Activated naive CD8-positive, alpha-beta T cell treated with anti-CD3 and anti-CD28 coated beads, Interleukin-2, amount 10 ng/mL, durations not matched to agents 7 days and 5 days (primary cell): ENCODE results near the gene SMYD4. TPM values are rescaled to one million over a fixed set of nuclear protein-coding genes. Genes with fewer than 3 reads are reported as not detected.

Experiments used
- ATAC-seq: fragments of 150-1000 bp; cut with Tn5 transposase; one replicate; pipeline ENCODE4 v1.10.0; 2021; ENCODE audit warnings: low read depth, moderate library complexity
- POLR2A ChIA-PET: fragments of 350-600 bp; sonication (Branson Sonifier 250); formaldehyde crosslinking; loops from one replicate; lab custom pipeline; 2021; ENCODE audit warnings: antibody characterized with exemption; lab: Charles Lee
- DNase-seq: peaks from one replicate; pipeline ENCODE4 v3.0.0; 2021
- H3K27ac Mint-ChIP-seq: one replicate; pipeline ENCODE4 v1.8.0; 2022; ENCODE audit warnings: mild to moderate bottlenecking, mixed read lengths
- H3K27me3 Mint-ChIP-seq: one replicate; pipeline ENCODE4 v1.8.0; 2022; ENCODE audit warnings: mild to moderate bottlenecking, moderate library complexity, mixed read lengths
- H3K36me3 Mint-ChIP-seq: one replicate; pipeline ENCODE4 v1.8.0; 2021; ENCODE audit warnings: mild to moderate bottlenecking, mixed read lengths
- H3K4me1 Mint-ChIP-seq: one replicate; pipeline ENCODE4 v1.8.0; 2021; ENCODE audit warnings: mixed read lengths
- H3K4me3 Mint-ChIP-seq: one replicate; pipeline ENCODE4 v1.8.0; 2022; ENCODE audit warnings: mild to moderate bottlenecking, moderate library complexity, mixed read lengths
- H3K9me3 Mint-ChIP-seq: one replicate; pipeline ENCODE4 v1.8.0; 2021; ENCODE audit warnings: mixed read lengths
- total RNA-seq, 2 experiments: library from RNA; stranded (reverse); gene quantifications; one replicate each; pipeline ENCODE4 v1.2.3, GENCODE V29; 2021

The SMYD4 gene, protein sequence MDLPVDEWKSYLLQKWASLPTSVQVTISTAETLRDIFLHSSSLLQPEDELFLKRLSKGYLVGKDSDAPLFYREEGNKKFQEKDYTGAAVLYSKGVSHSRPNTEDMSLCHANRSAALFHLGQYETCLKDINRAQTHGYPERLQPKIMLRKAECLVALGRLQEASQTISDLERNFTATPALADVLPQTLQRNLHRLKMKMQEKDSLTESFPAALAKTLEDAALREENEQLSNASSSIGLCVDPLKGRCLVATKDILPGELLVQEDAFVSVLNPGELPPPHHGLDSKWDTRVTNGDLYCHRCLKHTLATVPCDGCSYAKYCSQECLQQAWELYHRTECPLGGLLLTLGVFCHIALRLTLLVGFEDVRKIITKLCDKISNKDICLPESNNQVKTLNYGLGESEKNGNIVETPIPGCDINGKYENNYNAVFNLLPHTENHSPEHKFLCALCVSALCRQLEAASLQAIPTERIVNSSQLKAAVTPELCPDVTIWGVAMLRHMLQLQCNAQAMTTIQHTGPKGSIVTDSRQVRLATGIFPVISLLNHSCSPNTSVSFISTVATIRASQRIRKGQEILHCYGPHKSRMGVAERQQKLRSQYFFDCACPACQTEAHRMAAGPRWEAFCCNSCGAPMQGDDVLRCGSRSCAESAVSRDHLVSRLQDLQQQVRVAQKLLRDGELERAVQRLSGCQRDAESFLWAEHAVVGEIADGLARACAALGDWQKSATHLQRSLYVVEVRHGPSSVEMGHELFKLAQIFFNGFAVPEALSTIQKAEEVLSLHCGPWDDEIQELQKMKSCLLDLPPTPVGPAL
- total RNA-seq, result 10 to 100 TPM; 44.7 to 48.6 TPM

DNA sequence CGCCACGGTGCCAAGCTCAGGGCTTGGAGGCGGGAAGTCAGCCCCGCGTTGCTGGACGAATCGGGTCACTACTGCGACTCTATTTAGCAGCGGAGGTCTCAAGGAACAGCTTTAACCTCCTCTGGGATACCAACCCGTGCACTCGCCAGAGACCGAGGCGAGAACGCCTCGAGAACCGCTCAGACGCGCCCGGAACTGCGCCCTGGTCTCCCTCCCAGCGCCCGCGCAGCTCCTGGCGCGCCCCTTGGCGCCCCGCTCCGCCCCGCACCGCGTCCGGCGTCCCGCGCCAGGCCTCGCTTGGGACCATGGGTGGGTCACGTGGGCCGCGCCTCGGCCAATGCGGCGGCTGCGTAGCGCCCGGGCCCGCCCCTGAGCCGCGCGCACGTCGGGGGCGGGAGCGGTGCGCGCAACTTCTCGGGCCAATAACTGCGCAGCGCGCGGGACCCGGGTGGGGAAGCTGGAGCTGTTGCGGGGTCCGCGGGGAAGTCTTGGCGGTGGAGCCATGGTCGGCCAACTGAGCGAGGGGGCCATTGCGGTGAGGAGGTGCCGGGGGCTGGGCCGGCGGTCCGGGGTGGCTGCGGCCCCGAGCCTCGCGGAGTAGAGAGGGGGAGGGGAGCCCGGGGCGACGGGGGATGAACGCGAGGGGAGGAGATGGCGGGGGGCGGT, at the start of gene SMYD4, which contains the start of gene RPA1:
Gene SMYD4 (minus strand): TSS at position 311 of the 666 bp plus-strand sequence. CDS start 1,908 bp downstream, outside the sequence.
Gene RPA1 (plus strand): TSS at position 414 of the 666 bp plus-strand sequence. CDS start 89 bp downstream, at position 503.
- H3K4me3 Mint-ChIP-seq, result peak within 1 kb of the TSS; percentile 92
- peaks cover 36% of the 10 kb centered on the region for H3K36me3 Mint-ChIP-seq
- H3K27me3 Mint-ChIP-seq, result no peaks in the 10 kb centered on the region
- peaks cover 51% of the 10 kb centered on the region for H3K4me1 Mint-ChIP-seq
- H3K9me3 Mint-ChIP-seq, result no peaks in the 10 kb centered on the region
- H3K27ac Mint-ChIP-seq, result peak within 1 kb of the TSS; percentile 92
- POLR2A ChIA-PET, result interaction anchor here (0.6 to 3.0 kb wide), 15 partner anchors 12 to 180 kb away, joined by 3 to 20 read pairs (median 4); partner anchors contain the start of gene RILP
- DNase-seq, result peak; percentile 96
- ATAC-seq, result peak; percentile 96

DNA sequence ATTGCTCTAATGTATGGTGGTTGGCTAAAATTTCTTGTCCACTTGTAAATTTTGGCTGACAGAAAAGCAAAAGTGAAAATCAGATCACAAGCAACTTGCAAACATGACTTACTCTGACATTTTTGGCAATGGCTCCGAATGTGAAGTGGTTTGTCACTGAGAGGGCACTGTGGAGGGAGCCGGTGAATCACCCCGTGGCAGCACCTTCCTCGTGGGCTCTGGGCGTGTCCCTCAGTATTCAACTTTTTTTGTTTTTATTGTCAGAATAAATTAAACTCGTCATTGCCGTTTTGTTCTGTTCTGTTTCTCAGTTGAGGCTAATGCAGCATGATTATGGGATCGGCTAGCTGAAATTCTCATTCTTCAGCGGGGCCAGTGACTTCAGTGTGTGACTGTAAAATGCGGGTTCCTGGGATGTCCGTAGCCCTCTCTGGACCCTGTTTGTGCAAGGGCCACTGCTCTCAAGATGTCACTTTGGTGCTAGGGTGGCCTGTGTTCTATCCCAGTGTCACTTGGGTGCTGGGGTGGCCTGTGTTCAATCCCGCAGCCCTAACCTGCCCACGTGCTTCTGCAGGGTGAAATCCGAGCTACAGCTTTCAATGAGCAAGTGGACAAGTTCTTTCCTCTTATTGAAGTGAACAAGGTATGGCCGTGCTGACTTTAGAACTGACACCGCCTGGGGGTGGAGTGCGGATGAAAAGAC, 48.9 kb upstream of the SMYD4 start:
- Mint-ChIP-seq H3K4me1 (peaks cover 18% of the 10 kb centered on the region), H3K27ac (no peak overlapping the region), H3K9me3 (no peaks in the 10 kb centered on the region), H3K4me3 (no peak overlapping the region), H3K27me3 (no peaks in the 10 kb centered on the region), H3K36me3 (peaks cover 45% of the 10 kb centered on the region)
- ATAC-seq (no peak), DNase-seq (no peak)
- POLR2A ChIA-PET, result no interaction called here

DNA sequence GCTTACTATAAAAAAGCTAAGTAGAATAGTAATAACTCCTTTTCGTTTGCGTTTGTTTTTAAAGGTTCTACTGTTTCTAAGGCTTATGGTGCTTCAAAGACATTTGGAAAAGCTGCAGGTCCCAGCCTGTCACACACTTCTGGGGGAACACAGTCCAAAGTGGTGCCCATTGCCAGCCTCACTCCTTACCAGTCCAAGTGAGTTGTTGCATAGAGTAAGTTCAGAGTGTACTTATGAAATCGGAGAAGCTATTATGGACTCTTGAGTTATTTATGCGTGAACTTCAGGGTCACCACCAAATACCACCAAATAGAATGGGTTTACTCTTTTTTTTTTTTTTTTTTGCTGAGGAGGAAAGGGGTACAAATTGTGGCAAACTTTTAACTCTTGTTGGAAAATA, 45.9 kb upstream of the SMYD4 start:
- Mint-ChIP-seq H3K4me1 (peaks cover 42% of the 10 kb centered on the region), H3K36me3 (peaks cover 56% of the 10 kb centered on the region), H3K4me3 (no peak overlapping the region), H3K9me3 (no peaks in the 10 kb centered on the region), H3K27ac (no peak overlapping the region), H3K27me3 (no peaks in the 10 kb centered on the region)
- ATAC-seq, result no peak
- DNase-seq, result no peak
- POLR2A ChIA-PET, result no interaction called here

DNA sequence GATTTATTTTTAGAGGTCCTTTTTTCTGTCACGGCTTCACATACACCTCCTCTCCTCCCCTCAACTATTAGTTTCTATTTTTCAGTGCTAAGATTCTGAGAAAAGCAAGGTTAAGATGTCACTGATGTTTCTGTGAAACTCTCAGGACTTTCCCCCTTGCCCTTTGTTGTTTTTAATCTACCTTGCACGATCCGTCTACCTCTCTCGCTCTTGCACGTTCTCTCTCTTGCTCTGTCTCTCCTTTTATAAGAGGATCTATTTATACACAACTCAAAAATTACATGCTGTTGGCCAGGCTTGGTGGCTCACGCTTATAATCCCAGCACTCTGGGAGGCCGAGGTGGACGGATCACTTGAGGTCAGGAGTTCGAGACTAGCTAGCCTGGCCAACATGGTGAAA, 43.7 kb upstream of the SMYD4 start:
- ATAC-seq, result peak; percentile 62

DNA sequence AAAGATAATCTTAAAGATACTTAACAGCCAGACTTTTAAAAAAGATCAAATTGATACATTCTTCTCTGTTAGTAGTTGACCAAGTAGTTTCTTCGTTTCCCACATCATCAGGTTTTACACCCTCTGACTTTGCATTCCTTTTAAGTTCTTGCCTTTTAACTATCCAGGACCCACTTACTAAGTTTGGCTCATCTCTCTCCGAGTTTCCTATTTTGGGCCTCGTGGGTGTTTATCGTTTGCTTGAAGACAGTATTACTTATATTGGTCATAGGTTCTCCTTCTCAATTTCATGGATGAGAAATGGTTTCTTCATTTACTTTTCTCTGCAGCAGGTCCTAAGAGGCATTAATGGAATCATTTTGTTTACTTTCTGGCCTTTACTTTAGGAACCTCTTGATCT, 43.3 kb upstream of the SMYD4 start:
- no peak for ATAC-seq
- Mint-ChIP-seq H3K4me3 (peak overlapping the region; percentile 68), H3K9me3 (no peaks in the 10 kb centered on the region), H3K27me3 (no peaks in the 10 kb centered on the region), H3K4me1 (peaks cover 55% of the 10 kb centered on the region), H3K36me3 (peaks cover 43% of the 10 kb centered on the region), H3K27ac (peak overlapping the region; percentile 86)
- DNase-seq, result no peak
- POLR2A ChIA-PET, result interaction anchor here (0.7 to 3.6 kb wide), 2 partner anchors 156 to 198 kb away, joined by 3 to 25 read pairs; no protein-coding TSS in a partner anchor

More for the DNA sequence above, 43.7 kb upstream of the SMYD4 start:
- no peaks in the 10 kb centered on the region for H3K27me3 Mint-ChIP-seq
- H3K4me3 Mint-ChIP-seq, result peak overlapping the region; percentile 68
- H3K9me3 Mint-ChIP-seq, result no peaks in the 10 kb centered on the region
- peaks cover 55% of the 10 kb centered on the region for H3K4me1 Mint-ChIP-seq
- peak overlapping the region; percentile 86 for H3K27ac Mint-ChIP-seq
- peaks cover 45% of the 10 kb centered on the region for H3K36me3 Mint-ChIP-seq
- no peak for DNase-seq
- POLR2A ChIA-PET, result interaction anchor here (0.6 kb wide), 1 partner anchor 49 kb away, joined by 4 read pairs; no protein-coding TSS in a partner anchor

DNA sequence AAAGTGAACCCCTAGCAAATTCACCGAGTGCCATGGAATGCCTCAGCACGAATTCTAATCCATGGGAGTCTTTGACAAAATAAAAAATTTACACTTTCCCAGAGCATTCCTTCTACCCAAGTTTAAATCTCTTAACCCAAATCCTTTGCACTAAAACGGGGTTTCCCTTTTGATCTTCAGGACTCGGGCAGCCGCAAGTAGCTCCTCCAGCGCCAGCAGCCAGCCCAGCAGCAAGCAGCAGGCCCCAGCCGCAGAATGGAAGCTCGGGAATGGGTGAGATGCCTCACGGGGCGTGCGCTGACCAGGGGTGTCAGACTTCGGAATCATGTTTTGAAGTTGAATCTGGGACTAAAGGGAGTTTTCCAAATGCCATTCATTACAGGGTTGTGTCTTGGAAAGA, 42.6 kb upstream of the SMYD4 start:
- DNase-seq (no peak), ATAC-seq (no peak)
- H3K27ac Mint-ChIP-seq, result peak overlapping the region; percentile 90
- peaks cover 54% of the 10 kb centered on the region for H3K4me1 Mint-ChIP-seq
- POLR2A ChIA-PET, result interaction anchor here (0.7 to 3.6 kb wide), 6 partner anchors 43 to 199 kb away, joined by 3 to 25 read pairs (median 3); partner anchors contain the start of genes RPA1 and SMYD4
- H3K36me3 Mint-ChIP-seq, result peaks cover 44% of the 10 kb centered on the region
- no peaks in the 10 kb centered on the region for H3K9me3 Mint-ChIP-seq
- no peaks in the 10 kb centered on the region for H3K27me3 Mint-ChIP-seq
- H3K4me3 Mint-ChIP-seq, result peak overlapping the region; percentile 62

DNA sequence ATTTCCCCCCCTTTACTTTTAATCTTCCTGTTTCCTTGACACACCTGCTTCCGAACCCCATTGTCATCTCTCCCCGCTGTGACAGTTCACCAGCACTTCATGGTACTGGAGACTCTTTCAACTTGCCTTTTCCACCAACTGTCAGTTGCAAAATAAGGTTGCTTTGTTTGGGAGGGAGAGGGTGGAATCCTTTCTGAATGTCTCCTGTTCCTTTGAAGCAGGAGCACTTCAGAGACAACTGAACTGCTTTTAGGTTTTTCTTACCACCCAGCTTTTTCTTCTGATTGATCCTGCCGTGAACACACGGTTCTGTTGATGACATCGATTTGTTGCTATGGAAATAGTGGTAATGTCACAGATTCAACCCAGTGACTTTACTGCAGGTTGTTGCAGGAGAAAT, 42.1 kb upstream of the SMYD4 start:
- no peaks in the 10 kb centered on the region for H3K9me3 Mint-ChIP-seq
- no peak for DNase-seq
- POLR2A ChIA-PET, result interaction anchor here (1.0 to 3.6 kb wide), 5 partner anchors 42 to 188 kb away, joined by 3 to 25 read pairs (median 3); partner anchors contain the start of genes RPA1 and SMYD4
- peaks cover 54% of the 10 kb centered on the region for H3K4me1 Mint-ChIP-seq
- H3K27me3 Mint-ChIP-seq, result no peaks in the 10 kb centered on the region
- H3K27ac Mint-ChIP-seq, result peak overlapping the region; percentile 90
- H3K36me3 Mint-ChIP-seq, result peaks cover 46% of the 10 kb centered on the region
- ATAC-seq, result peak; percentile 43
- peak overlapping the region; percentile 62 for H3K4me3 Mint-ChIP-seq

DNA sequence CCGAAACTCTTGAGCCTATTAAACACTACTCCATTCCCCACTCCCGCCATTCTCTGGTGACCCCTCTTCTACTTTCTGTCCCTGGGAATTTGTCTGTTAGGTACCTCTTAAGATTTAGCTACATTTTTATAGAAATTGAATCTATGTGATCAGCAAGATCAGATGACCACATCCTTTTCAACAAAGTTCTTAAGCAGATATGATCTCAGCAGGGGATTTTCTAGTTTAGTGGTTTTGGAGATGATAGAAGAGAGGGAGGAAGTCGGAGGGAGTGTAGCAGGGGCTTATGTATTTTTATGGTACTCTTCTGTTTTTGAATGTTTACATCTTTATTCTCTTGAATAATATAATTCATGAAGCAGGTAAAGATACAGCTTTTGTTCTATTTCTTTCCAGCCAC, 40.9 kb upstream of the SMYD4 start:
- no peaks in the 10 kb centered on the region for H3K27me3 Mint-ChIP-seq
- peaks cover 56% of the 10 kb centered on the region for H3K4me1 Mint-ChIP-seq
- peak overlapping the region; percentile 90 for H3K27ac Mint-ChIP-seq
- peak overlapping the region; percentile 62 for H3K4me3 Mint-ChIP-seq
- H3K36me3 Mint-ChIP-seq, result peaks cover 44% of the 10 kb centered on the region
- no peaks in the 10 kb centered on the region for H3K9me3 Mint-ChIP-seq
- ATAC-seq (peak; percentile 68), DNase-seq (no peak)
- POLR2A ChIA-PET, result interaction anchor here (0.7 to 3.6 kb wide), 7 partner anchors 31 to 154 kb away, joined by 3 to 25 read pairs (median 4); partner anchors contain the start of genes RPA1, SMYD4 and WDR81

DNA sequence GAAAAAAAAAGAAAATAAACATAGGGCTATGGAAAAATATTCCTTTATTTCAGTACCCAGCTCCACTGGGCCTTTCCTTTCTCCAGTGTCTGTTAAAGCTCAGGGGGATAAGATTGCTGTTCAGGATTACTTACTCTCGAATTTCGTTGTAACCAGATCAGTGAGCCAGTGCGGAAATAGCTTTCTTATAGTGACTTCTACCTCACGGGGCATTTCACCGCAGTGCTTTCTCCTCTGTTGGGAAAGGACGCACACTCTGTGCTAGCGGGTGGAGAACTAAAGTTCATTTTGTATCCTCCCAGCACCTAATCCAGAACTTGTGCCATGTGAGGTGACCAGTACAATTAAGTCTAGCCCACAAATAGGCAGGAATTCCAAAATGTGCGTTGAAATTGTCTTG, 38.4 kb upstream of the SMYD4 start:
- H3K36me3 Mint-ChIP-seq, result peaks cover 25% of the 10 kb centered on the region
- peaks cover 43% of the 10 kb centered on the region for H3K4me1 Mint-ChIP-seq
- ATAC-seq (no peak), DNase-seq (no peak)
- H3K9me3 Mint-ChIP-seq, result no peaks in the 10 kb centered on the region
- no peak overlapping the region for H3K4me3 Mint-ChIP-seq
- POLR2A ChIA-PET, result interaction anchor here (1.2 kb wide), 1 partner anchor 38 kb away, joined by 5 read pairs; no protein-coding TSS in a partner anchor
- no peaks in the 10 kb centered on the region for H3K27me3 Mint-ChIP-seq
- no peak overlapping the region for H3K27ac Mint-ChIP-seq

DNA sequence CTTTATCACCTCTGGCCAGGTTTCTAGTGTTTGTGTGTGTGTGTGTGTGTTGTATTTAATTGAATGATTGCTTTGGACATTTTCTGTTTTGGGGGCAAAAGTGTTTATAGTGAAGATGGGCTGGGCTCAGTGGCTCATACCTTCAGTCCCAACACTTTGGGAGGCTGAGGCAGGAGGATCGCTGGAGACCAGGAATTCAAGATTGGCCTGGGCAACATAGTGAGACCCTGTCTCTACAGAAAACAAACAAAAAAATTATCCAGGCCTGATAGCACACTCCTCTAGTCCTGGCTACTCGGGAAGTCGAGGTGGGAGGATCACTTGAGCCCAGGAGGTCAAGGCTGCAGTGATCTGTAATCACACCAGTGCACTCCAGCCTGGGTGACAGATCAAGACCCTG, 37.6 kb upstream of the SMYD4 start:
- no peaks in the 10 kb centered on the region for H3K9me3 Mint-ChIP-seq
- peaks cover 20% of the 10 kb centered on the region for H3K36me3 Mint-ChIP-seq
- POLR2A ChIA-PET, result interaction anchor here (1.2 kb wide), 1 partner anchor 37 kb away, joined by 5 read pairs; no protein-coding TSS in a partner anchor
- peaks cover 37% of the 10 kb centered on the region for H3K4me1 Mint-ChIP-seq
- peak overlapping the region; percentile 22 for H3K27ac Mint-ChIP-seq
- no peak overlapping the region for H3K4me3 Mint-ChIP-seq
- H3K27me3 Mint-ChIP-seq, result no peaks in the 10 kb centered on the region
- ATAC-seq, result no peak
- no peak for DNase-seq

DNA sequence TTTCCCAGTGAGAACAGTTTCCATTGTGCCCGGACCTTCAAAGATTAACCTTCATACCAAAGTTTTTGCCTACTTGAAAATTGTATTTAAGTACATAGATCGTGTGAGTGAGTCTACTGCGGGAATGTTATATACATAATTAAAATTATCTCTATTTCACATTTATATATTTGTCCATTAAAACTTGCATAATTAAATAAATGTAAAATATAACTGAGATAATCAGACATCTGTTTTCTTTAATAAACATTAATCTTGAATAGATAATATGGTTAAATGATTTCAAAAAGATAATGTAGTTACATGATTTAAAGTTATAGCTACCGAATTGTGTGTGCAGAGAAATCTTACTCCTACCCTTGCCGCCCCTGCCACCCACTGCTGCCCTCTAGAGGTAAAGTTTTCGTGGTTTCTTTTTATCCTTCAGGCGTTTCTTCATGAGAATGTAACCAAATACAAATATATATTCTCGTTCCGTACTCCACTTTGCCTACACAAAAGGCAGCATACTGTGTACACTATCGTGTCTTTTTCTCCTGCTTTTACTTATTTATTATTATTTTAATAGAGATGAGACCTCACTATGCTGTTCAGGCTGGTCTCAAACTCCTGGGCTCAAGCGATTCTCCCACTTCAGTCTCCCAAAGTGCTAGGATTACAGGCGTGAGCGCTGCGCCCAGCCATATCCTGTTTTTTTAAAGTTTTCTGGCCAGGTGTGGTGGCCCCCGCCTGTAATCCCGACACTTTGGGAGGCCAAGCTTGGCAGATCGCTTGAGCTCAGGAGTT, 35.7 kb upstream of the SMYD4 start:
- Mint-ChIP-seq H3K4me3 (no peak overlapping the region), H3K27ac (no peak overlapping the region), H3K36me3 (peaks cover 21% of the 10 kb centered on the region), H3K27me3 (no peaks in the 10 kb centered on the region), H3K4me1 (peaks cover 21% of the 10 kb centered on the region), H3K9me3 (no peaks in the 10 kb centered on the region)
- ATAC-seq (peak; percentile 37), DNase-seq (peak; percentile 44)
- POLR2A ChIA-PET, result interaction anchor here (0.6 kb wide), 1 partner anchor 26 kb away, joined by 3 read pairs; no protein-coding TSS in a partner anchor
